GM20000 (cell line): ENCODE results near the gene DENND5B.
"Not testable (repeated sequence)": the region's sequence is repeated elsewhere in the genome, so short reads cannot be mapped to it uniquely, and the experiment has no call there.

Experiments used
- DNase-seq: peaks from one replicate; pipeline ENCODE4 v3.0.0; 2012; ENCODE audit warnings: low spot score
- CTCF ChIP-seq: IDR thresholded peaks from 2 replicates; pipeline ENCODE4 v1.5.1; 2012; ENCODE audit warnings: mild to moderate bottlenecking, control low read depth; ENCODE audit errors: extremely low read depth, missing control alignments

DENND5B gene

GRCh38 chr12:31477687-31478086 lies 113.2 kb downstream of the DENND5B start:
- peak; percentile 11 for DNase-seq
- no peak for TF ChIP-seq CTCF

GRCh38 chr12:31476437-31476836 lies 114.5 kb downstream of the DENND5B start:
- DNase-seq: no peak
- no peak for TF ChIP-seq CTCF

- DNase-seq: not testable (repeated sequence)
These were observed 115.3 kb downstream of the DENND5B start for GRCh38 chr12:31475610-31476009.

- DNase-seq: no peak
- no peak for TF ChIP-seq CTCF
These were observed 116.2 kb downstream of the DENND5B start for GRCh38 chr12:31474751-31475150.

GRCh38 chr12:31471823-31472222 lies 119.1 kb downstream of the DENND5B start:
- DNase-seq: no peak
- TF ChIP-seq CTCF: no peak

GRCh38 chr12:31471051-31471450 lies 119.9 kb downstream of the DENND5B start:
- no peak for DNase-seq
- no peak for TF ChIP-seq CTCF

- TF ChIP-seq CTCF: no peak
- DNase-seq: no peak
These were observed 120.5 kb downstream of the DENND5B start for GRCh38 chr12:31470459-31470858.

GRCh38 chr12:31466768-31467167 lies 124.2 kb downstream of the DENND5B start:
- DNase-seq: no peak
- TF ChIP-seq CTCF: no peak
